ENCODE measurements around the gene TMPRSS11A. TPM values are rescaled to one million over a fixed set of nuclear protein-coding genes. Genes with fewer than 3 reads are reported as not detected.

TMPRSS11A gene
- polyA plus RNA-seq (ENCODE audit: low read depth in 6 of 6): not detected

- Mint-ChIP-seq H3K9me3 (peaks cover 0 to 14% (median 2%) of the 10 kb centered on the region in 7 donors), H3K4me1 (no peaks in the 10 kb centered on the region), H3K36me3 (no peaks in the 10 kb centered on the region), H3K4me3 (no peak within 1 kb of the TSS), H3K27me3 (no peaks in the 10 kb centered on the region), H3K27ac (no peak within 1 kb of the TSS)
- DNase-seq (no peak), ATAC-seq (ENCODE audit: low read depth in 2 of 2) (no peak)
Observed at GRCh38 chr4:67963356-67963755, at the start of gene TMPRSS11A. TMPRSS11A (minus strand) TSS chr4:67963493; CDS start chr4:67963393, 100 bp downstream.

- no peak for ATAC-seq (ENCODE audit: low read depth in 2 of 2)
- Mint-ChIP-seq H3K4me1 (no peaks in the 10 kb centered on the region), H3K36me3 (no peaks in the 10 kb centered on the region), H3K27me3 (peaks cover 0 to 3% (median 0%) of the 10 kb centered on the region in 3 donors), H3K27ac (no peak overlapping the region), H3K9me3 (peaks cover 0 to 3% (median 0%) of the 10 kb centered on the region in 7 donors), H3K4me3 (no peak overlapping the region)
- no peak for DNase-seq
Observed at GRCh38 chr4:68011684-68012083, 48.4 kb upstream of the TMPRSS11A start.

- H3K27me3 Mint-ChIP-seq: peaks cover 0 to 6% (median 5%) of the 10 kb centered on the region in 3 donors
- H3K4me1 Mint-ChIP-seq: no peaks in the 10 kb centered on the region
- peaks cover 0 to 24% (median 2%) of the 10 kb centered on the region in 7 donors for H3K9me3 Mint-ChIP-seq
- H3K4me3 Mint-ChIP-seq: no peak overlapping the region
- DNase-seq (no peak), ATAC-seq (ENCODE audit: low read depth in 2 of 2) (no peak)
- H3K27ac Mint-ChIP-seq: no peak overlapping the region
- H3K36me3 Mint-ChIP-seq: no peaks in the 10 kb centered on the region
Observed at GRCh38 chr4:68002906-68003305, 39.6 kb upstream of the TMPRSS11A start.

- Mint-ChIP-seq H3K9me3 (no peaks in the 10 kb centered on the region), H3K27ac (no peak overlapping the region), H3K4me3 (no peak overlapping the region), H3K36me3 (no peaks in the 10 kb centered on the region), H3K4me1 (no peaks in the 10 kb centered on the region), H3K27me3 (no peaks in the 10 kb centered on the region)
- DNase-seq: no peak
- no peak for ATAC-seq (ENCODE audit: low read depth in 2 of 2)
Observed at GRCh38 chr4:67996127-67996526, 32.8 kb upstream of the TMPRSS11A start.

- no peak for ATAC-seq (ENCODE audit: low read depth in 2 of 2)
- Mint-ChIP-seq H3K27me3 (peaks cover 0 to 8% (median 0%) of the 10 kb centered on the region in 3 donors), H3K4me1 (no peaks in the 10 kb centered on the region), H3K9me3 (peaks cover 0 to 3% (median 0%) of the 10 kb centered on the region in 7 donors), H3K27ac (peak overlapping the region in 1 of 6 donors; percentile 45), H3K36me3 (no peaks in the 10 kb centered on the region), H3K4me3 (no peak overlapping the region)
- DNase-seq: no peak
Observed at GRCh38 chr4:67988991-67989390, 25.7 kb upstream of the TMPRSS11A start.

- H3K27ac Mint-ChIP-seq: no peak overlapping the region
- peaks cover 0 to 16% (median 6%) of the 10 kb centered on the region in 3 donors for H3K27me3 Mint-ChIP-seq
- no peak overlapping the region for H3K4me3 Mint-ChIP-seq
- peaks cover 0 to 16% of the 10 kb centered on the region in 2 donors for H3K36me3 Mint-ChIP-seq
- peaks cover 0 to 7% (median 6%) of the 10 kb centered on the region in 7 donors for H3K9me3 Mint-ChIP-seq
- no peak for ATAC-seq (ENCODE audit: low read depth in 2 of 2)
- DNase-seq: no peak
- H3K4me1 Mint-ChIP-seq: no peaks in the 10 kb centered on the region
Observed at GRCh38 chr4:67983333-67983732, 20.0 kb upstream of the TMPRSS11A start.

GRCh38 chr4:67980512-67980911, 17.2 kb upstream of the TMPRSS11A start:
- Mint-ChIP-seq H3K27ac (no peak overlapping the region), H3K27me3 (peaks cover 0 to 16% (median 6%) of the 10 kb centered on the region in 3 donors), H3K4me3 (no peak overlapping the region), H3K36me3 (peaks cover 0 to 16% of the 10 kb centered on the region in 2 donors), H3K9me3 (peaks cover 1 to 11% (median 8%) of the 10 kb centered on the region in 7 donors), H3K4me1 (no peaks in the 10 kb centered on the region)
- ATAC-seq (ENCODE audit: low read depth in 2 of 2) (no peak), DNase-seq (no peak)

GRCh38 chr4:67973608-67974007, 10.3 kb upstream of the TMPRSS11A start:
- Mint-ChIP-seq H3K4me3 (no peak overlapping the region), H3K36me3 (peaks cover 7% of the 10 kb centered on the region in 2 donors), H3K9me3 (peaks cover 5 to 29% (median 13%) of the 10 kb centered on the region in 7 donors), H3K4me1 (no peaks in the 10 kb centered on the region), H3K27ac (no peak overlapping the region), H3K27me3 (no peaks in the 10 kb centered on the region)
- ATAC-seq (ENCODE audit: low read depth in 2 of 2) (no peak), DNase-seq (no peak)

- ATAC-seq (ENCODE audit: low read depth in 2 of 2) (no peak), DNase-seq (no peak)
- peak overlapping the region in 1 of 6 donors; percentile 68 for H3K27ac Mint-ChIP-seq
- no peaks in the 10 kb centered on the region for H3K27me3 Mint-ChIP-seq
- H3K9me3 Mint-ChIP-seq: peaks cover 0 to 13% (median 2%) of the 10 kb centered on the region in 7 donors
- H3K36me3 Mint-ChIP-seq: no peaks in the 10 kb centered on the region
- no peak overlapping the region for H3K4me3 Mint-ChIP-seq
- no peaks in the 10 kb centered on the region for H3K4me1 Mint-ChIP-seq
Observed at GRCh38 chr4:67954890-67955289, 8.4 kb downstream of the TMPRSS11A start.

- H3K27ac Mint-ChIP-seq: peak overlapping the region in 1 of 6 donors; percentile 34
- no peaks in the 10 kb centered on the region for H3K36me3 Mint-ChIP-seq
- H3K27me3 Mint-ChIP-seq: no peaks in the 10 kb centered on the region
- DNase-seq (no peak), ATAC-seq (ENCODE audit: low read depth in 2 of 2) (no peak)
- H3K4me3 Mint-ChIP-seq: no peak overlapping the region
- H3K9me3 Mint-ChIP-seq: peaks cover 0 to 14% (median 7%) of the 10 kb centered on the region in 7 donors
- H3K4me1 Mint-ChIP-seq: no peaks in the 10 kb centered on the region
Observed at GRCh38 chr4:67941074-67941473, 22.2 kb downstream of the TMPRSS11A start.

- H3K4me1 Mint-ChIP-seq: no peaks in the 10 kb centered on the region
- ATAC-seq (ENCODE audit: low read depth in 2 of 2) (no peak), DNase-seq (no peak)
- H3K4me3 Mint-ChIP-seq: no peak overlapping the region
- H3K9me3 Mint-ChIP-seq: peaks cover 0 to 14% (median 7%) of the 10 kb centered on the region in 7 donors
- no peaks in the 10 kb centered on the region for H3K36me3 Mint-ChIP-seq
- no peak overlapping the region for H3K27ac Mint-ChIP-seq
- H3K27me3 Mint-ChIP-seq: no peaks in the 10 kb centered on the region
Observed at GRCh38 chr4:67940506-67940905, 22.8 kb downstream of the TMPRSS11A start.

- peaks cover 0 to 14% (median 7%) of the 10 kb centered on the region in 7 donors for H3K9me3 Mint-ChIP-seq
- H3K27ac Mint-ChIP-seq: no peak overlapping the region
- no peaks in the 10 kb centered on the region for H3K36me3 Mint-ChIP-seq
- no peaks in the 10 kb centered on the region for H3K4me1 Mint-ChIP-seq
- no peaks in the 10 kb centered on the region for H3K27me3 Mint-ChIP-seq
- DNase-seq (no peak), ATAC-seq (ENCODE audit: low read depth in 2 of 2) (no peak)
- no peak overlapping the region for H3K4me3 Mint-ChIP-seq
Observed at GRCh38 chr4:67939195-67939594, 24.1 kb downstream of the TMPRSS11A start.

- DNase-seq: no peak
- no peaks in the 10 kb centered on the region for H3K36me3 Mint-ChIP-seq
- no peaks in the 10 kb centered on the region for H3K4me1 Mint-ChIP-seq
- no peak overlapping the region for H3K4me3 Mint-ChIP-seq
- no peak for ATAC-seq (ENCODE audit: low read depth in 2 of 2)
- H3K9me3 Mint-ChIP-seq: peaks cover 0 to 14% (median 7%) of the 10 kb centered on the region in 7 donors
- H3K27ac Mint-ChIP-seq: no peak overlapping the region
- H3K27me3 Mint-ChIP-seq: no peaks in the 10 kb centered on the region
Observed at GRCh38 chr4:67935888-67936287, 27.4 kb downstream of the TMPRSS11A start.

- Mint-ChIP-seq H3K36me3 (no peaks in the 10 kb centered on the region), H3K9me3 (peaks cover 0 to 14% (median 7%) of the 10 kb centered on the region in 7 donors), H3K4me3 (no peak overlapping the region), H3K27me3 (peaks cover 0 to 5% (median 0%) of the 10 kb centered on the region in 3 donors), H3K4me1 (no peaks in the 10 kb centered on the region), H3K27ac (no peak overlapping the region)
- no peak for DNase-seq
- no peak for ATAC-seq (ENCODE audit: low read depth in 2 of 2)
Observed at GRCh38 chr4:67934628-67935027, 28.7 kb downstream of the TMPRSS11A start.

- H3K36me3 Mint-ChIP-seq: no peaks in the 10 kb centered on the region
- no peaks in the 10 kb centered on the region for H3K4me1 Mint-ChIP-seq
- ATAC-seq (ENCODE audit: low read depth in 2 of 2): no peak
- H3K9me3 Mint-ChIP-seq: peaks cover 0 to 9% (median 4%) of the 10 kb centered on the region in 7 donors
- no peak overlapping the region for H3K4me3 Mint-ChIP-seq
- peak overlapping the region in 1 of 6 donors; percentile 71 for H3K27ac Mint-ChIP-seq
- no peak for DNase-seq
- peaks cover 0 to 5% (median 2%) of the 10 kb centered on the region in 3 donors for H3K27me3 Mint-ChIP-seq
Observed at GRCh38 chr4:67933755-67934154, 29.5 kb downstream of the TMPRSS11A start.
